ENCODE measurements around the gene VPS8.

The VPS8 gene

DNA sequence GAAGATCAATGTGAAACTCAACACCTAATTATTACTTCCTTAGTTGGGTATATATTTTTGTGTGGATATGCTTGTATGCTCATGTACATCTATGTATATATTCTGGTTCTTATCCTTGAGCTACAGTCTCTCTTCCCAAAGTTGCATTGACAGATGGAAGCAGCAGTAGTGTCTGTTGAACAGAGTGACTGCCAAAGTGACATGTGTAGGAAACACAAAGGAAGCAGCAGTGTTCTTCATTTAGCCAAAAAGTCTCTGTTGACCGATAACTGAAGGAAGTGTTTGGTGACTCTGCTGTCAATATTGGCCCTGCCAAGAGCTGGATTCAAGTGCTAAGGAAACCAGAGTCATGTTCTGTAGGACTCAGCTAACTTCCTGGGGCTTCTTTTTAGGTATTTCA lies 217.1 kb downstream of the VPS8 start:
- Histone ChIP-seq H3K79me2 (ENCODE audit: insufficient read depth, low read length) (no peaks in the 10 kb centered on the region), H3F3A (ENCODE audit: insufficient read depth, low read length) (no peaks in the 10 kb centered on the region), H3K27me3 (ENCODE audit: insufficient read depth, low read length) (no peaks in the 10 kb centered on the region), H2AFZ (ENCODE audit: low read length) (no peak overlapping the region), H4K20me1 (ENCODE audit: insufficient read depth, low read length) (no peaks in the 10 kb centered on the region), H3K4me2 (ENCODE audit: low read length) (no peak overlapping the region), H3K9me2 (ENCODE audit: low read depth, low read length) (no peaks in the 10 kb centered on the region), H3K27ac (ENCODE audit: low read depth, low read length, poor library complexity, severe bottlenecking) (no peak overlapping the region), H3K4me3 (ENCODE audit: low read depth, low read length, poor library complexity, severe bottlenecking) (no peak overlapping the region), H3K9ac (ENCODE audit: low read length) (no peak overlapping the region), H3K36me3 (ENCODE audit: insufficient read depth, low read length) (0 out of 2 replicates have a peak, but pooled peaks cover 9% of the 10 kb centered on the region), H3K4me1 (ENCODE audit: insufficient read depth, low read length, severe bottlenecking) (peaks cover 5% of the 10 kb centered on the region), H3K9me3 (ENCODE audit: low read length) (no peaks in the 10 kb centered on the region)
- no peak for TF ChIP-seq EZH2 (IDR thresholded peaks at IDR 0.05; ENCODE audit: borderline replicate concordance, low read length)
- TF ChIP-seq, protein P1, sequence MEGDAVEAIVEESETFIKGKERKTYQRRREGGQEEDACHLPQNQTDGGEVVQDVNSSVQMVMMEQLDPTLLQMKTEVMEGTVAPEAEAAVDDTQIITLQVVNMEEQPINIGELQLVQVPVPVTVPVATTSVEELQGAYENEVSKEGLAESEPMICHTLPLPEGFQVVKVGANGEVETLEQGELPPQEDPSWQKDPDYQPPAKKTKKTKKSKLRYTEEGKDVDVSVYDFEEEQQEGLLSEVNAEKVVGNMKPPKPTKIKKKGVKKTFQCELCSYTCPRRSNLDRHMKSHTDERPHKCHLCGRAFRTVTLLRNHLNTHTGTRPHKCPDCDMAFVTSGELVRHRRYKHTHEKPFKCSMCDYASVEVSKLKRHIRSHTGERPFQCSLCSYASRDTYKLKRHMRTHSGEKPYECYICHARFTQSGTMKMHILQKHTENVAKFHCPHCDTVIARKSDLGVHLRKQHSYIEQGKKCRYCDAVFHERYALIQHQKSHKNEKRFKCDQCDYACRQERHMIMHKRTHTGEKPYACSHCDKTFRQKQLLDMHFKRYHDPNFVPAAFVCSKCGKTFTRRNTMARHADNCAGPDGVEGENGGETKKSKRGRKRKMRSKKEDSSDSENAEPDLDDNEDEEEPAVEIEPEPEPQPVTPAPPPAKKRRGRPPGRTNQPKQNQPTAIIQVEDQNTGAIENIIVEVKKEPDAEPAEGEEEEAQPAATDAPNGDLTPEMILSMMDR (IDR thresholded peaks at IDR 0.05; ENCODE audit: low read length), result no peak

DNA sequence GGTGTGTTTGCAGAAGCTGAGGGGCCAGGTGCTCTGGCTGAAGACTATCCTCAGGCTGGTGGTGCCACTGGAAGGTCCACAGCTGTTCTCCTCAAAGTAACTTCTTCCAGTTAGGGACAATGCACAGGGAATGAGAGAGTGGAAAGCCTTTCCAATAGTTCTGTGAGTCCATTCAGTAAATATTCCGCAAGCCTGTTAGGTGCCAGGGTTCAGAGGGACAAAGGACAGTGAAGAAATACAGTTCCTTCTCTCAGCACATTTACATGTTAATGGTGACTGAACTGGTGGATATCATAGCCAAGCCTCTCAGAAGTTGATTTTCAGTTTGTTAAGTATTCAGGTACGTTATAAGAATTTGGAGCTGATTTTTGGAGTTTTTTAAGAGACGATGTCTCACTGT lies 218.4 kb downstream of the VPS8 start:
- Histone ChIP-seq H3K9ac (ENCODE audit: low read length) (no peak overlapping the region), H4K20me1 (ENCODE audit: insufficient read depth, low read length) (no peaks in the 10 kb centered on the region), H3K79me2 (ENCODE audit: insufficient read depth, low read length) (no peaks in the 10 kb centered on the region), H3K4me3 (ENCODE audit: low read depth, low read length, poor library complexity, severe bottlenecking) (no peak overlapping the region), H3K36me3 (ENCODE audit: insufficient read depth, low read length) (0 out of 2 replicates have a peak, but pooled peaks cover 9% of the 10 kb centered on the region), H3K9me3 (ENCODE audit: low read length) (no peaks in the 10 kb centered on the region), H3K27ac (ENCODE audit: low read depth, low read length, poor library complexity, severe bottlenecking) (no peak overlapping the region), H3K4me2 (ENCODE audit: low read length) (no peak overlapping the region), H2AFZ (ENCODE audit: low read length) (no peak overlapping the region), H3K9me2 (ENCODE audit: low read depth, low read length) (no peaks in the 10 kb centered on the region), H3F3A (ENCODE audit: insufficient read depth, low read length) (no peaks in the 10 kb centered on the region), H3K27me3 (ENCODE audit: insufficient read depth, low read length) (no peaks in the 10 kb centered on the region), H3K4me1 (ENCODE audit: insufficient read depth, low read length, severe bottlenecking) (peaks cover under 1% of the 10 kb centered on the region)
- TF ChIP-seq, protein P1 (IDR thresholded peaks at IDR 0.05; ENCODE audit: low read length), result no peak
- no peak for TF ChIP-seq EZH2 (IDR thresholded peaks at IDR 0.05; ENCODE audit: borderline replicate concordance, low read length)

DNA sequence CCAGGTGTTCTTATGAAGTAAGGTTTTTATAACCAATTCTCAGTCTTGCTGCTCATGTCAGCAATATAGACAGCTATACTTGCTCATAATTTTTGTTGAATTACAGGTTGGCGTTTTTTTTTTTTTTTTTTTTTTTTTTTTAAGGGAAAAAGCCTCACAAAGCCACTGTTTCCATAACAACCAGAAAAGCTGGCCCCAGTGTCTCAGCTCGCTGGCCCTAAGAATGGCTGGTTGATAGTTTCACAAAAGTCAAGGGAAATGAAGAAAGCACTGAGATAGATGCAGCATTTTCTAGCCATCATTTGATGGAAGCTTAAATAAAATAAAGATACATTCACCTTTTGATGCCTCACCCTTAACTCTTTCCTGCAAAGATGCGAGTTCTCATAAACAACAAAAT lies 219.0 kb downstream of the VPS8 start:
- Histone ChIP-seq H3K9me3 (ENCODE audit: low read length) (no peaks in the 10 kb centered on the region), H3K79me2 (ENCODE audit: insufficient read depth, low read length) (no peaks in the 10 kb centered on the region), H3K36me3 (ENCODE audit: insufficient read depth, low read length) (0 out of 2 replicates have a peak, but pooled peaks cover 3% of the 10 kb centered on the region), H3K27ac (ENCODE audit: low read depth, low read length, poor library complexity, severe bottlenecking) (no peak overlapping the region), H3K4me2 (ENCODE audit: low read length) (no peak overlapping the region), H3K4me3 (ENCODE audit: low read depth, low read length, poor library complexity, severe bottlenecking) (no peak overlapping the region), H2AFZ (ENCODE audit: low read length) (no peak overlapping the region), H3K9ac (ENCODE audit: low read length) (no peak overlapping the region), H3K9me2 (ENCODE audit: low read depth, low read length) (no peaks in the 10 kb centered on the region), H4K20me1 (ENCODE audit: insufficient read depth, low read length) (no peaks in the 10 kb centered on the region), H3K27me3 (ENCODE audit: insufficient read depth, low read length) (no peaks in the 10 kb centered on the region), H3F3A (ENCODE audit: insufficient read depth, low read length) (no peaks in the 10 kb centered on the region), H3K4me1 (ENCODE audit: insufficient read depth, low read length, severe bottlenecking) (no peaks in the 10 kb centered on the region)
- no peak for TF ChIP-seq EZH2 (IDR thresholded peaks at IDR 0.05; ENCODE audit: borderline replicate concordance, low read length)
- TF ChIP-seq, protein P1 (IDR thresholded peaks at IDR 0.05; ENCODE audit: low read length), result no peak

Data from OCI-LY1 (cell line).